ENCODE measurements around the gene GABRP. TPM values are rescaled to one million over a fixed set of nuclear protein-coding genes. Genes with fewer than 3 reads are reported as not detected.
A peak's percentile ranks its signal among the peaks of the same experiment; 100 is the strongest.

The GABRP gene
- total and polyA plus RNA-seq, 2 experiments from 2014 or later = 3.6 to 6.3 TPM

- Histone ChIP-seq H2AFZ (peak overlapping the region; percentile 69; the same call in 1 of the 2 replicates), H3K36me3 (ENCODE audit: insufficient read depth) (no peaks in the 10 kb centered on the region), H4K20me1 (replicated peaks; ENCODE audit: insufficient read depth) (no peaks in the 10 kb centered on the region), H3K79me2 (replicated peaks; ENCODE audit: insufficient read depth) (no peaks in the 10 kb centered on the region), H3K4me1 (ENCODE audit: insufficient read depth) (peaks cover 25% of the 10 kb centered on the region), H3K9me2 (ENCODE audit: insufficient read depth) (peaks cover 14% of the 10 kb centered on the region; the same call in 1 of the 2 replicates), H3F3A (replicated peaks; ENCODE audit: low read depth) (peaks cover 21% of the 10 kb centered on the region), H3K27ac (ENCODE audit: low read depth) (no peak overlapping the region), H3K4me3 (no peak overlapping the region), H3K4me2 (no peak overlapping the region), H3K27me3 (ENCODE audit: insufficient read depth) (no peaks in the 10 kb centered on the region)
- no peak for DNase-seq (ENCODE audit: low spot score)
- Mint-ChIP-seq H3K4me1 (peaks cover 39% of the 10 kb centered on the region), H3K4me3 (no peak overlapping the region), H3K27ac (no peak overlapping the region), H3K9me3 (peaks cover 6% of the 10 kb centered on the region; the same call in 2 of the 3 replicates), H3K36me3 (ENCODE audit: low read depth) (peaks cover 6% of the 10 kb centered on the region), H3K27me3 (ENCODE audit: insufficient read depth, low read depth, poor library complexity) (peaks cover 22% of the 10 kb centered on the region)
- ATAC-seq = no peak
- no peak for TF ChIP-seq EZH2phosphoT487 (IDR thresholded peaks at IDR 0.05; ENCODE audit: unreplicated experiment)
- no peak for TF ChIP-seq ZNF331 (CRISPR knock-in tag; IDR thresholded peaks at IDR 0.05; ENCODE audit: low read depth)
- TF ChIP-seq EZH2 (IDR thresholded peaks at IDR 0.05; ENCODE audit: low read depth, unreplicated experiment) = no peak
- no peak for TF ChIP-seq JUNB (IDR thresholded peaks at IDR 0.05; ENCODE audit: unreplicated experiment)
- no peak for TF ChIP-seq CTCF (conservative IDR thresholded peaks at IDR 0.05; ENCODE audit: low read depth in 2 of 2)
Observed at GRCh38 chr5:170741801-170742200, 41.7 kb upstream of the GABRP start.

DNA sequence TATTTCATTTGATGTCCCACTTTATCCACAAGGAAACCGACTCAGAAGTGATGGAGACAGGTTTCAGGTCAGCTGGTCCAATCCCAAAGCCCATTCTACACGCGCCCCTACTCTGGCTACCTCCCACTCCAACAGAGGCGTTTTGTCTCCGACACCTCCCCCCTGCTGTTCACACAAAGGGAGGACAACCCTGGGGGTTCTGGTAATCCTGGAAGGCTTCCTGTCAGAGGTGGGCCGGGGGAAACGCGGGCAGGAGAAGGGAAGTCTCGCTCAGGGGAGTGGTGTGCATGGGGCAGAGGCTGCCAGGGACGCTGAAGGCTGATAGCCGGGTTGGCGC, 39.7 kb upstream of the GABRP start:
- H4K20me1 ChIP-seq (replicated peaks; ENCODE audit: insufficient read depth) = no peaks in the 10 kb centered on the region
- H3K9me3 Mint-ChIP-seq = peaks cover 6% of the 10 kb centered on the region; the same call in 2 of the 3 replicates
- H3K4me2 ChIP-seq = peak overlapping the region; percentile 87
- H3K36me3 Mint-ChIP-seq (ENCODE audit: low read depth) = peaks cover 6% of the 10 kb centered on the region
- H3K79me2 ChIP-seq (replicated peaks; ENCODE audit: insufficient read depth) = no peaks in the 10 kb centered on the region
- peak overlapping the region; percentile 53; the same call in 1 of the 2 replicates for H3K4me3 ChIP-seq
- peaks cover 18% of the 10 kb centered on the region for H3K27me3 Mint-ChIP-seq (ENCODE audit: insufficient read depth, low read depth, poor library complexity)
- no peaks in the 10 kb centered on the region for H3K27me3 ChIP-seq (ENCODE audit: insufficient read depth)
- peak overlapping the region; percentile 97 for H2AFZ ChIP-seq
- peak overlapping the region; percentile 69; the same call in 2 of the 3 replicates for H3K4me3 Mint-ChIP-seq
- H3K4me1 Mint-ChIP-seq = peaks cover 46% of the 10 kb centered on the region
- H3K9me2 ChIP-seq (ENCODE audit: insufficient read depth) = peaks cover 17% of the 10 kb centered on the region
- H3K27ac ChIP-seq (ENCODE audit: low read depth) = peak overlapping the region; percentile 59; the same call in 1 of the 2 replicates
- peaks cover 24% of the 10 kb centered on the region for H3F3A ChIP-seq (replicated peaks; ENCODE audit: low read depth)
- H3K36me3 ChIP-seq (ENCODE audit: insufficient read depth) = no peaks in the 10 kb centered on the region
- H3K27ac Mint-ChIP-seq = no peak overlapping the region
- ATAC-seq (no peak; the same call in 1 of the 3 replicates), DNase-seq (ENCODE audit: low spot score) (peak; percentile 82)
- H3K4me1 ChIP-seq (ENCODE audit: insufficient read depth) = peaks cover 24% of the 10 kb centered on the region
- TF ChIP-seq STAT1 (IDR thresholded peaks at IDR 0.05; ENCODE audit: unreplicated experiment) (no peak), EZH2 (IDR thresholded peaks at IDR 0.05; ENCODE audit: low read depth, unreplicated experiment) (no peak), CTCF (conservative IDR thresholded peaks at IDR 0.05; ENCODE audit: low read depth in 2 of 2) (no peak), JUNB (IDR thresholded peaks at IDR 0.05; ENCODE audit: unreplicated experiment) (no peak)
- TF ChIP-seq, protein P1, sequence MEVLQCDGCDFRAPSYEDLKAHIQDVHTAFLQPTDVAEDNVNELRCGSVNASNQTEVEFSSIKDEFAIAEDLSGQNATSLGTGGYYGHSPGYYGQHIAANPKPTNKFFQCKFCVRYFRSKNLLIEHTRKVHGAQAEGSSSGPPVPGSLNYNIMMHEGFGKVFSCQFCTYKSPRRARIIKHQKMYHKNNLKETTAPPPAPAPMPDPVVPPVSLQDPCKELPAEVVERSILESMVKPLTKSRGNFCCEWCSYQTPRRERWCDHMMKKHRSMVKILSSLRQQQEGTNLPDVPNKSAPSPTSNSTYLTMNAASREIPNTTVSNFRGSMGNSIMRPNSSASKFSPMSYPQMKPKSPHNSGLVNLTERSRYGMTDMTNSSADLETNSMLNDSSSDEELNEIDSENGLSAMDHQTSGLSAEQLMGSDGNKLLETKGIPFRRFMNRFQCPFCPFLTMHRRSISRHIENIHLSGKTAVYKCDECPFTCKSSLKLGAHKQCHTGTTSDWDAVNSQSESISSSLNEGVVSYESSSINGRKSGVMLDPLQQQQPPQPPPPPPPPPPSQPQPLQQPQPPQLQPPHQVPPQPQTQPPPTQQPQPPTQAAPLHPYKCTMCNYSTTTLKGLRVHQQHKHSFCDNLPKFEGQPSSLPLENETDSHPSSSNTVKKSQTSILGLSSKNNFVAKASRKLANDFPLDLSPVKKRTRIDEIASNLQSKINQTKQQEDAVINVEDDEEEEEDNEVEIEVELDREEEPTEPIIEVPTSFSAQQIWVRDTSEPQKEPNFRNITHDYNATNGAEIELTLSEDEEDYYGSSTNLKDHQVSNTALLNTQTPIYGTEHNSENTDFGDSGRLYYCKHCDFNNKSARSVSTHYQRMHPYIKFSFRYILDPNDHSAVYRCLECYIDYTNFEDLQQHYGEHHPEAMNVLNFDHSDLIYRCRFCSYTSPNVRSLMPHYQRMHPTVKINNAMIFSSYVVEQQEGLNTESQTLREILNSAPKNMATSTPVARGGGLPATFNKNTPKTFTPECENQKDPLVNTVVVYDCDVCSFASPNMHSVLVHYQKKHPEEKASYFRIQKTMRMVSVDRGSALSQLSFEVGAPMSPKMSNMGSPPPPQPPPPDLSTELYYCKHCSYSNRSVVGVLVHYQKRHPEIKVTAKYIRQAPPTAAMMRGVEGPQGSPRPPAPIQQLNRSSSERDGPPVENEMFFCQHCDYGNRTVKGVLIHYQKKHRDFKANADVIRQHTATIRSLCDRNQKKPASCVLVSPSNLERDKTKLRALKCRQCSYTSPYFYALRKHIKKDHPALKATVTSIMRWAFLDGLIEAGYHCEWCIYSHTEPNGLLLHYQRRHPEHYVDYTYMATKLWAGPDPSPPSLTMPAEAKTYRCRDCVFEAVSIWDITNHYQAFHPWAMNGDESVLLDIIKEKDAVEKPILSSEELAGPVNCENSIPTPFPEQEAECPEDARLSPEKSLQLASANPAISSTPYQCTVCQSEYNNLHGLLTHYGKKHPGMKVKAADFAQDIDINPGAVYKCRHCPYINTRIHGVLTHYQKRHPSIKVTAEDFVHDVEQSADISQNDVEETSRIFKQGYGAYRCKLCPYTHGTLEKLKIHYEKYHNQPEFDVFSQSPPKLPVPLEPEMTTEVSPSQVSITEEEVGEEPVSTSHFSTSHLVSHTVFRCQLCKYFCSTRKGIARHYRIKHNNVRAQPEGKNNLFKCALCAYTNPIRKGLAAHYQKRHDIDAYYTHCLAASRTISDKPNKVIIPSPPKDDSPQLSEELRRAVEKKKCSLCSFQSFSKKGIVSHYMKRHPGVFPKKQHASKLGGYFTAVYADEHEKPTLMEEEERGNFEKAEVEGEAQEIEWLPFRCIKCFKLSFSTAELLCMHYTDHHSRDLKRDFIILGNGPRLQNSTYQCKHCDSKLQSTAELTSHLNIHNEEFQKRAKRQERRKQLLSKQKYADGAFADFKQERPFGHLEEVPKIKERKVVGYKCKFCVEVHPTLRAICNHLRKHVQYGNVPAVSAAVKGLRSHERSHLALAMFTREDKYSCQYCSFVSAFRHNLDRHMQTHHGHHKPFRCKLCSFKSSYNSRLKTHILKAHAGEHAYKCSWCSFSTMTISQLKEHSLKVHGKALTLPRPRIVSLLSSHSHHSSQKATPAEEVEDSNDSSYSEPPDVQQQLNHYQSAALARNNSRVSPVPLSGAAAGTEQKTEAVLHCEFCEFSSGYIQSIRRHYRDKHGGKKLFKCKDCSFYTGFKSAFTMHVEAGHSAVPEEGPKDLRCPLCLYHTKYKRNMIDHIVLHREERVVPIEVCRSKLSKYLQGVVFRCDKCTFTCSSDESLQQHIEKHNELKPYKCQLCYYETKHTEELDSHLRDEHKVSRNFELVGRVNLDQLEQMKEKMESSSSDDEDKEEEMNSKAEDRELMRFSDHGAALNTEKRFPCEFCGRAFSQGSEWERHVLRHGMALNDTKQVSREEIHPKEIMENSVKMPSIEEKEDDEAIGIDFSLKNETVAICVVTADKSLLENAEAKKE (CRISPR knock-in tag; IDR thresholded peaks at IDR 0.05) = no peak

All from GM23338 (cell line).